GM12878 (cell line): ENCODE data around the gene DBN1. TPM values are rescaled to one million over a fixed set of nuclear protein-coding genes. Genes with fewer than 3 reads are reported as not detected.

Experiments
- ATAC-seq: fragments of 200-7000 bp; cut with Tn5 transposase; 3 replicates; pipeline ENCODE4 v1.9.1; 2020; ENCODE audit warnings: mild to moderate bottlenecking, moderate library complexity
- BruUV-seq: library from RNA; stranded (reverse); fragments of 400-500 nt; replicated peaks from 2 replicates; lab custom pipeline; 2021; lab: Mats Ljungman, UMichigan
- CTCF ChIA-PET: fragments of 300-600 bp; sonication (Branson Sonifier 250); formaldehyde crosslinking; extraction: SDS; loops from one replicate; lab custom pipeline; 2021; ENCODE audit warnings: inconsistent platforms; lab: Yijun Ruan, JAX
- POLR2A ChIA-PET: fragments of 350-600 bp; formaldehyde crosslinking; extraction: SDS; loops from one replicate; lab custom pipeline; 2021; ENCODE audit warnings: inconsistent platforms; lab: Charles Lee
- RAD21 ChIA-PET: fragments of 300-600 bp; sonication (Branson Sonifier 250); formaldehyde crosslinking; loops from one replicate; lab custom pipeline; 2023; ENCODE audit warnings: antibody characterized with exemption; ENCODE audit not compliant: unreplicated experiment; lab: Charles Lee
- SMC1A ChIA-PET: fragments of 300-600 bp; sonication (Branson Sonifier 250); formaldehyde crosslinking; loops from one replicate; lab custom pipeline; 2023; ENCODE audit not compliant: unreplicated experiment, uncharacterized antibody; lab: Charles Lee
- DNase-seq: peaks from one replicate; pipeline ENCODE4 v3.0.0-alpha.2; 2011; ENCODE audit warnings: low read depth, low spot score
- FAIRE-seq: peaks from 3 replicates; lab custom pipeline; 2011; peaks lifted over from hg19 to GRCh38; lab: Jason Lieb, UNC
- H2AFZ ChIP-seq: 2 replicates; pipeline ENCODE4 v1.6.0; 2011; ENCODE audit warnings: low read depth, low read length, control low read depth; ENCODE audit not compliant: control insufficient read depth
- H3K27ac ChIP-seq: 2 replicates; pipeline ENCODE4 v1.5.1; 2011; ENCODE audit warnings: control low read depth; ENCODE audit not compliant: control insufficient read depth, insufficient read depth
- H3K27me3 ChIP-seq, 2 experiments: replicated peaks in 1 of 2; 2 replicates each; pipeline versions ENCODE4 v1.6.0 to v1.6.1; 2011; ENCODE audit warnings: low read length in 1 of 2; ENCODE audit not compliant: control insufficient read depth in 2 of 2, insufficient read depth in 2 of 2
- H3K36me3 ChIP-seq, 2 experiments: 2 replicates each; pipeline ENCODE4 v1.5.1; 2011; ENCODE audit warnings: low read length in 1 of 2; ENCODE audit not compliant: control insufficient read depth in 2 of 2, insufficient read depth in 2 of 2
- H3K4me1 ChIP-seq: 2 replicates; pipeline ENCODE4 v1.6.1; 2011; ENCODE audit warnings: mild to moderate bottlenecking, low read length, moderate library complexity, mixed read lengths; ENCODE audit not compliant: control insufficient read depth, insufficient read depth
- H3K4me2 ChIP-seq: 2 replicates; pipeline ENCODE4 v1.6.0; 2011; ENCODE audit warnings: control low read depth; ENCODE audit not compliant: control insufficient read depth, insufficient read depth
- H3K4me3 ChIP-seq: fragments of 200-600 bp; sonication (generic); 2 replicates; pipeline ENCODE4 v1.5.1; 2016
- H3K79me2 ChIP-seq: 2 replicates; pipeline ENCODE4 v1.6.0; 2011; ENCODE audit warnings: low read length; ENCODE audit not compliant: control insufficient read depth, insufficient read depth
- H3K9ac ChIP-seq: 2 replicates; pipeline ENCODE4 v1.8.0; 2011; ENCODE audit warnings: low read length, control low read depth, mixed read lengths; ENCODE audit not compliant: control insufficient read depth, insufficient read depth
- H3K9me3 ChIP-seq: replicated peaks from 3 replicates; pipeline ENCODE4 v1.5.1; 2011; ENCODE audit warnings: mild to moderate bottlenecking, low read length; ENCODE audit not compliant: control insufficient read depth, insufficient read depth
- H4K20me1 ChIP-seq: 2 replicates; pipeline ENCODE4 v1.6.0; 2011; ENCODE audit not compliant: control insufficient read depth, insufficient read depth
- ASH2L ChIP-seq: fragments of 300-600, 200-600 bp; sonication (generic); IDR thresholded peaks from 2 replicates; pipeline ENCODE4 v1.6.1; 2017; ENCODE audit warnings: low read depth, mild to moderate bottlenecking, borderline replicate concordance
- CBFB ChIP-seq: IDR thresholded peaks from 2 replicates; pipeline ENCODE4 v1.6.1; 2016; ENCODE audit warnings: antibody characterized with exemption, low read depth
- CBX3 ChIP-seq: fragments of 200-600 bp; sonication (generic); IDR thresholded peaks from 2 replicates; pipeline ENCODE4 v1.6.1; 2016; ENCODE audit warnings: low read depth, borderline replicate concordance
- CEBPB ChIP-seq, 2 experiments: fragments of 150-350 bp in 1 of 2; IDR thresholded peaks; 2 replicates each; pipeline ENCODE4 v1.6.1; 2012 to 2014; ENCODE audit warnings: low read depth in 2 of 2, low read length in 2 of 2, borderline replicate concordance in 1 of 2, inconsistent platforms in 1 of 2
- CREB1 ChIP-seq: IDR thresholded peaks from 2 replicates; pipeline ENCODE4 v1.6.1; 2012; ENCODE audit warnings: low read depth, mild to moderate bottlenecking, inconsistent platforms
- CREM ChIP-seq: IDR thresholded peaks from 2 replicates; pipeline ENCODE4 v1.6.1; 2014; ENCODE audit warnings: antibody characterized with exemption, low read depth
- DPF2 ChIP-seq: fragments of 450-650 bp; IDR thresholded peaks from 2 replicates; pipeline ENCODE4 v1.6.1; 2017; ENCODE audit warnings: mild to moderate bottlenecking
- EED ChIP-seq: sonication (generic); IDR thresholded peaks from 2 replicates; pipeline ENCODE4 v1.6.1; 2016; ENCODE audit warnings: antibody characterized with exemption, low read depth
- ETV6 ChIP-seq, 2 experiments: fragments of 450-650 bp in 1 of 2; IDR thresholded peaks in 1 of 2; conservative IDR thresholded peaks in 1 of 2; 2 replicates each; pipeline ENCODE4 v1.6.1; 2014; ENCODE audit warnings: antibody characterized with exemption in 1 of 2, borderline replicate concordance in 1 of 2, low read depth in 1 of 2, mild to moderate bottlenecking in 1 of 2, moderate library complexity in 1 of 2
- HDAC6 ChIP-seq: fragments of 200-600 bp; sonication (generic); IDR thresholded peaks from one replicate; pipeline ENCODE4 v1.8.0; 2017; ENCODE audit warnings: antibody characterized with exemption; ENCODE audit not compliant: unreplicated experiment
- HDGF ChIP-seq: fragments of 450-650 bp; IDR thresholded peaks from 2 replicates; pipeline ENCODE4 v1.6.1; 2016; ENCODE audit warnings: antibody characterized with exemption
- IRF3 ChIP-seq: fragments of 450-650 bp; IDR thresholded peaks from 2 replicates; pipeline ENCODE4 v1.6.1; 2014; ENCODE audit warnings: mild to moderate bottlenecking
- IRF4 ChIP-seq: IDR thresholded peaks from 2 replicates; pipeline ENCODE4 v1.6.1; 2011; ENCODE audit warnings: low read depth, low read length
- JUNB ChIP-seq: IDR thresholded peaks from 2 replicates; pipeline ENCODE4 v1.6.1; 2016; ENCODE audit warnings: antibody characterized with exemption, mild to moderate bottlenecking
- JUND ChIP-seq: IDR thresholded peaks from 2 replicates; pipeline ENCODE4 v1.6.1; 2012; ENCODE audit warnings: low read depth, mild to moderate bottlenecking, low read length, improper control_type of control experiment, moderate library complexity
- KLF5 ChIP-seq: fragments of 450-650 bp; IDR thresholded peaks from 2 replicates; pipeline ENCODE4 v1.6.1; 2014; ENCODE audit warnings: mild to moderate bottlenecking; ENCODE audit not compliant: partially characterized antibody
- MTA2 ChIP-seq: fragments of 450-650 bp; IDR thresholded peaks from 2 replicates; pipeline ENCODE4 v1.6.1; 2016; ENCODE audit warnings: low read depth, mild to moderate bottlenecking, moderate library complexity
- NFXL1 ChIP-seq: fragments of 450-650 bp; IDR thresholded peaks from 2 replicates; pipeline ENCODE4 v1.6.1; 2017; ENCODE audit warnings: antibody characterized with exemption, mild to moderate bottlenecking, borderline replicate concordance
- NFYA ChIP-seq: IDR thresholded peaks from 2 replicates; pipeline ENCODE4 v1.6.1; 2011; ENCODE audit warnings: low read depth, mild to moderate bottlenecking, low read length, improper control_type of control experiment, borderline replicate concordance
- PML ChIP-seq: IDR thresholded peaks from 2 replicates; pipeline ENCODE4 v1.6.1; 2012; ENCODE audit warnings: low read length, inconsistent platforms
- RB1 ChIP-seq: fragments of 450-650 bp; formaldehyde crosslinking; IDR thresholded peaks from 2 replicates; pipeline ENCODE4 v1.6.1; 2017; ENCODE audit warnings: mild to moderate bottlenecking, borderline replicate concordance
- SMARCA5 ChIP-seq: fragments of 450-650 bp; IDR thresholded peaks from 2 replicates; pipeline ENCODE4 v1.6.1; 2017; ENCODE audit warnings: mild to moderate bottlenecking
- STAT3 ChIP-seq: IDR thresholded peaks from 2 replicates; pipeline ENCODE4 v1.6.1; 2011; ENCODE audit warnings: low read depth, low read length, improper control_type of control experiment
- TCF3 ChIP-seq: IDR thresholded peaks from 2 replicates; pipeline ENCODE4 v1.6.1; 2012; ENCODE audit warnings: low read depth, mild to moderate bottlenecking, low read length, borderline replicate concordance; ENCODE audit not compliant: insufficient read depth
- ZNF384 ChIP-seq: IDR thresholded peaks from 2 replicates; pipeline ENCODE4 v1.6.1; 2012; ENCODE audit warnings: low read depth, mild to moderate bottlenecking, low read length, improper control_type of control experiment, borderline replicate concordance
- WGBS: methylation state at CpG from one replicate; pipeline ENCODE4 v1.1.6; 2016; ENCODE audit warnings: low lambda C conversion rate; ENCODE audit not compliant: insufficient replicate concordance, insufficient coverage; ENCODE audit errors: missing lambda C conversion rate; 5-methylcytosine and 5-hydroxymethylcytosine counted together
- in situ Hi-C: fragments of 300-500 bp; cut with MboI; formaldehyde crosslinking; loops from 9 replicates; pipeline ENCODE4 v1.14.3; 2018; ENCODE audit warnings: mixed read lengths
- intact Hi-C: fragments of 100-400 bp; cut with micrococcal nuclease; formaldehyde crosslinking; loops from one replicate; pipeline ENCODE4 v1.14.2; 2022; ENCODE audit not compliant: unreplicated experiment
- polyA plus RNA-seq, 11 experiments: library from polyadenylated mRNA; depleted of rRNA in 4 of 11; unstranded in 6 of 11; stranded (reverse) in 5 of 11; fragments of >200 nt; fragmentation: Nextera tagmentation in 4 of 11; fragmentation: Illumina TruSeq in 1 of 11; extraction: Ambion mirVana in 4 of 11; extraction: Trizol in 1 of 11; gene quantifications; 1 replicate in 1 of 11; 2 replicates in 10 of 11; pipeline versions ENCODE4 v1.2.1 to v1.2.3, GENCODE V29; 2011 to 2016; ENCODE audit warnings: inconsistent platforms in 2 of 11, missing spikeins in 2 of 11, low read depth in 1 of 11
- total RNA-seq, 4 experiments: library from RNA; depleted of rRNA in 3 of 4; stranded (reverse); fragments of >200 nt in 3 of 4; fragmentation: Illumina TruSeq in 1 of 4; extraction: Trizol in 1 of 4; gene quantifications; 2 replicates each; pipeline versions ENCODE4 v1.2.1 to v1.2.3, GENCODE V29; 2013 to 2021

DBN1 gene
- total and polyA plus RNA-seq, 10 of the 15 experiments (the other 5 are each of a cell fraction or from before 2014, with no cell fraction given) = 0.18 to 81.0 (median 27.9) TPM

GRCh38 chr5:177446200-177447065 lies 27.0 kb downstream of the DBN1 start, which contains the start of gene PRR7:
TSS of gene PRR7 (plus strand) at chr5:177446814. CDS start at chr5:177455068, 8,254 bp downstream.
- H3K36me3 ChIP-seq = peaks cover 0 to 3% of the 10 kb centered on the region in 2 experiments; a peak in 3 of 4 replicates
- DNase-seq (no peak), ATAC-seq (peak; percentile 55), FAIRE-seq (peak; percentile 68)
- SMC1A ChIA-PET = interaction anchor here (0.6 to 7.4 kb wide), 10 partner anchors 9 to 91 kb away, joined by 3 to 105 read pairs (median 7); partner anchors contain the start of genes GRK6 and PFN3
- 1% methylated on average over 51 of the region's 89 CpGs for WGBS
- H4K20me1 ChIP-seq = no peaks in the 10 kb centered on the region
- H3K27ac ChIP-seq = peak within 1 kb of the TSS; percentile 79
- peaks cover 14% of the 10 kb centered on the region for H3K79me2 ChIP-seq
- H3K4me2 ChIP-seq = peak within 1 kb of the TSS; percentile 99
- in situ Hi-C loops = loop anchor here (5.0 kb wide), 1 partner anchor 129 kb away; no protein-coding TSS in a partner anchor
- no peaks in the 10 kb centered on the region for H3K9me3 ChIP-seq
- BruUV-seq = no TSS peak
- H3K27me3 ChIP-seq = no peaks in the 10 kb centered on the region
- intact Hi-C loops = no loop called here
- H3K4me3 ChIP-seq = peak within 1 kb of the TSS; percentile 78
- peak within 1 kb of the TSS; percentile 81 for H3K9ac ChIP-seq
- H2AFZ ChIP-seq = peak within 1 kb of the TSS; percentile 63
- RAD21 ChIA-PET = interaction anchor here (1.0 to 13.5 kb wide), 8 partner anchors 9 to 82 kb away, joined by 3 to 291 read pairs (median 14); partner anchors contain the start of genes GRK6 and PDLIM7
- peaks cover 32% of the 10 kb centered on the region for H3K4me1 ChIP-seq
- CTCF ChIA-PET = interaction anchor here (0.7 to 16.4 kb wide), 11 partner anchors 8 to 137 kb away, joined by 3 to 391 read pairs (median 4); partner anchors contain the start of genes GRK6 and PFN3
- POLR2A ChIA-PET = interaction anchor here (0.6 to 13.6 kb wide), 10 partner anchors 7 to 82 kb away, joined by 3 to 358 read pairs (median 7); partner anchors contain the start of genes F12 and GRK6
- TF ChIP-seq CBFB (no peak), IRF3 (no peak), HDAC6 (peak; percentile 21), STAT3 (no peak), JUND (no peak), NFXL1 (0 out of 2 replicates have a peak, but pooled peaks have one; percentile 45), DPF2 (peak; percentile 82; the same call in 1 of the 2 replicates), ETV6 (conservative IDR thresholded peaks at IDR 0.05 in 1 of 2, IDR thresholded peaks at IDR 0.05 in 1 of 2; ENCODE audit: borderline replicate concordance in 1 of 2, low read depth in 1 of 2) (0 out of 4 replicates have a peak, but pooled peaks of 1 of the 2 experiments have one; percentile 17), NFYA (no peak), EED (no peak), SMARCA5 (no peak; the same call in 1 of the 2 replicates), CEBPB (IDR thresholded peaks at IDR 0.05; ENCODE audit: borderline replicate concordance in 1 of 2, low read depth in 2 of 2, low read length in 2 of 2) (no peak), PML (no peak), JUNB (no peak), KLF5 (no peak), ZNF384 (no peak), CREM (no peak), MTA2 (no peak), IRF4 (peak; percentile 37; the same call in 1 of the 2 replicates), ASH2L (no peak), HDGF (peak; percentile 63; the same call in 1 of the 2 replicates), TCF3 (0 out of 2 replicates have a peak, but pooled peaks have one; percentile 70), CBX3 (no peak), RB1 (peak; percentile 61; the same call in 1 of the 2 replicates), CREB1 (no peak)
